HepG2 (cell line): ENCODE data around the gene SMIM24. TPM values are rescaled to one million over a fixed set of nuclear protein-coding genes. Genes with fewer than 3 reads are reported as not detected.
"Not testable (repeated sequence)": the region's sequence is repeated elsewhere in the genome, so short reads cannot be mapped to it uniquely, and the experiment has no call there.

ENCODE experiments used
- ATAC-seq: fragments of 200-7000 bp; cut with Tn5 transposase; 3 replicates; pipeline ENCODE4 v1.9.1; 2020; ENCODE audit warnings: mild to moderate bottlenecking, moderate library complexity
- BruUV-seq: library from RNA; stranded (reverse); fragments of 400-500 nt; replicated peaks from 2 replicates; lab custom pipeline; 2021; lab: Mats Ljungman, UMichigan
- CTCF ChIA-PET: fragments of 300-600 bp; formaldehyde crosslinking; extraction: SDS; loops from one replicate; lab custom pipeline; 2021; ENCODE audit warnings: low total read pairs, inconsistent platforms, low intra/inter-chr PET ratio; lab: Yijun Ruan, JAX
- POLR2A ChIA-PET: fragments of 350-600 bp; sonication (Branson Sonifier 250); formaldehyde crosslinking; loops from one replicate; lab custom pipeline; 2020; ENCODE audit warnings: antibody characterized with exemption, inconsistent platforms; lab: Yijun Ruan, JAX
- DNase-seq: peaks from one replicate; pipeline ENCODE4 v3.0.0-alpha.2; 2015; ENCODE audit warnings: low spot score
- FAIRE-seq: peaks from 3 replicates; lab custom pipeline; 2011; peaks lifted over from hg19 to GRCh38; lab: Jason Lieb, UNC
- H2AFZ ChIP-seq: one replicate; pipeline ENCODE4 v1.6.1; 2011; ENCODE audit warnings: low read length, inconsistent platforms
- H3K27ac ChIP-seq: fragments of 300-600 bp; 3 replicates; pipeline ENCODE4 v1.8.0; 2011; ENCODE audit warnings: mixed run types, mild to moderate bottlenecking, mixed read lengths, low read length, inconsistent platforms; ENCODE audit not compliant: insufficient read depth; ENCODE audit errors: extremely low read length
- H3K27me3 ChIP-seq, 2 experiments: fragments of 200-600 bp in 1 of 2; 2 replicates in 1 of 2; 3 replicates in 1 of 2; pipeline versions ENCODE4 v1.6.0 to v1.8.0; 2011; ENCODE audit warnings: low read length in 2 of 2, mild to moderate bottlenecking in 2 of 2, moderate library complexity in 2 of 2, inconsistent platforms in 1 of 2; ENCODE audit not compliant: insufficient read depth in 2 of 2, control insufficient read depth in 1 of 2
- H3K36me3 ChIP-seq, 2 experiments: fragments of 200-600 bp in 1 of 2; replicated peaks in 1 of 2; 2 replicates in 1 of 2; 3 replicates in 1 of 2; pipeline versions ENCODE4 v1.5.1 to v1.8.0; 2011; ENCODE audit warnings: low read length in 2 of 2, inconsistent platforms in 1 of 2; ENCODE audit not compliant: insufficient read depth in 2 of 2, control insufficient read depth in 1 of 2
- H3K4me1 ChIP-seq: 2 replicates; pipeline ENCODE4 v1.5.1; 2012; ENCODE audit warnings: low read length, inconsistent platforms; ENCODE audit not compliant: insufficient read depth
- H3K4me2 ChIP-seq: 2 replicates; pipeline ENCODE4 v1.6.0; 2011; ENCODE audit warnings: low read depth, low read length, inconsistent platforms
- H3K4me3 ChIP-seq, 3 experiments: fragments of 200-600 bp in 1 of 3; sonication (generic), shearing (Covaris generic) in 1 of 3; replicated peaks in 1 of 3; 2 replicates each; pipeline ENCODE4 v1.5.1; 2011 to 2016; ENCODE audit warnings: low read length in 3 of 3, inconsistent platforms in 2 of 3, low read depth in 2 of 3, mild to moderate bottlenecking in 2 of 3, control low read depth in 1 of 3, mixed read lengths in 1 of 3; ENCODE audit not compliant: insufficient read depth in 1 of 3
- H3K79me2 ChIP-seq: one replicate; pipeline ENCODE4 v1.6.1; 2011; ENCODE audit warnings: low read length, inconsistent platforms; ENCODE audit not compliant: insufficient read depth
- H3K9ac ChIP-seq: 2 replicates; pipeline ENCODE4 v1.6.0; 2011; ENCODE audit warnings: mild to moderate bottlenecking, low read depth, low read length, inconsistent platforms; ENCODE audit not compliant: insufficient read depth
- H3K9me3 ChIP-seq: 2 replicates; pipeline ENCODE4 v1.5.1; 2012; ENCODE audit warnings: mild to moderate bottlenecking, low read length
- H4K20me1 ChIP-seq: 2 replicates; pipeline ENCODE4 v1.6.0; 2011; ENCODE audit warnings: inconsistent platforms, mild to moderate bottlenecking, low read length, moderate library complexity; ENCODE audit not compliant: insufficient read depth
- BCL3 ChIP-seq: sonication (generic); formaldehyde crosslinking; IDR thresholded peaks from 2 replicates; pipeline ENCODE4 v1.5.1; 2020; ENCODE audit warnings: mild to moderate bottlenecking, missing genetic modification reagents, moderate library complexity
- DNMT3B ChIP-seq: conservative IDR thresholded peaks from 2 replicates; pipeline ENCODE4 v1.6.1; 2016; ENCODE audit warnings: missing biosample characterization, control low read depth
- SNAI1 ChIP-seq: sonication (generic); formaldehyde crosslinking; IDR thresholded peaks from 2 replicates; pipeline ENCODE4 v1.5.0; 2020; ENCODE audit warnings: mild to moderate bottlenecking, missing genetic modification reagents, borderline replicate concordance
- ZNF256 ChIP-seq: sonication (generic); formaldehyde crosslinking; conservative IDR thresholded peaks from 2 replicates; pipeline ENCODE4 v1.4.0; 2020; ENCODE audit warnings: missing genetic modification reagents
- ZNF292 ChIP-seq: sonication (generic); formaldehyde crosslinking; IDR thresholded peaks from 2 replicates; pipeline ENCODE4 v1.8.1; 2022; ENCODE audit warnings: mild to moderate bottlenecking, low read depth, missing genetic modification reagents, borderline replicate concordance
- ZNF513 ChIP-seq: sonication (generic); formaldehyde crosslinking; conservative IDR thresholded peaks from 2 replicates; pipeline ENCODE4 v1.5.0; 2020; ENCODE audit warnings: missing genetic modification reagents
- WGBS: methylation state at CpG from one replicate; pipeline ENCODE4 v1.1.6; 2017; ENCODE audit warnings: low lambda C conversion rate; 5-methylcytosine and 5-hydroxymethylcytosine counted together
- in situ Hi-C: cut with HindIII; loops from 2 replicates; pipeline ENCODE4 v1.10.0; 2017; ENCODE audit warnings: low pct_unique_long_range_greater_than_20kb; ENCODE audit not compliant: extremely low pct_ligation_motif_present
- intact Hi-C: fragments of 100-400 bp; cut with micrococcal nuclease; formaldehyde crosslinking; loops from one replicate; pipeline ENCODE4 v1.10.0; 2022; ENCODE audit not compliant: unreplicated experiment
- polyA plus RNA-seq, 8 experiments: library from polyadenylated mRNA; depleted of rRNA in 3 of 8; stranded (reverse) in 7 of 8; unstranded in 1 of 8; fragments of >200 nt; fragmentation: Illumina TruSeq in 4 of 8; extraction: Trizol in 4 of 8; gene quantifications; 2 replicates each; pipeline versions ENCODE4 v1.2.1 to v1.2.3, GENCODE V29; 2011 to 2016; ENCODE audit warnings: low read depth in 4 of 8, missing spikeins in 1 of 8, mixed read lengths in 1 of 8; ENCODE audit not compliant: insufficient read depth in 1 of 8
- total RNA-seq, 5 experiments: library from RNA; depleted of rRNA; stranded (reverse); fragments of >200 nt; fragmentation: Illumina TruSeq; extraction: Trizol; gene quantifications; 2 replicates each; pipeline ENCODE4 v1.2.3, GENCODE V29; 2016; ENCODE audit warnings: low read depth in 1 of 5

Gene SMIM24
- total and polyA plus RNA-seq, 2 of the 13 experiments (the other 11 are each of a cell fraction or from before 2014, with no cell fraction given) = 11.2 to 70.6 TPM

- TF ChIP-seq ZNF513 (CRISPR knock-in tag) (no peak), BCL3 (CRISPR knock-in tag) (no peak), DNMT3B (CRISPR knock-in tag) (no peak), SNAI1 (no peak), ZNF256 (no peak), ZNF292 (CRISPR knock-in tag) (no peak)
These were observed 48.4 kb downstream of the SMIM24 start (continued) for GRCh38 chr19:3431760-3432397.

GRCh38 chr19:3430366-3430680, 50.0 kb downstream of the SMIM24 start:
- ChIA-PET CTCF (interaction anchor here (0.9 to 2.5 kb wide), 3 partner anchors 86 to 104 kb away, joined by 4 to 42 read pairs (median 4); no protein-coding TSS in a partner anchor), POLR2A (interaction anchor here (1.3 kb wide), 1 partner anchor 103 kb away, joined by 4 read pairs; no protein-coding TSS in a partner anchor)
- peaks cover 1 to 22% of the 10 kb centered on the region in 2 experiments; a peak in 1 of 5 replicates for H3K36me3 ChIP-seq

More at GRCh38 chr19:3430366-3430680, 50.0 kb downstream of the SMIM24 start:
- H2AFZ ChIP-seq, BruUV-seq, H4K20me1 ChIP-seq, FAIRE-seq, H3K27ac ChIP-seq, ATAC-seq, H3K9me3 ChIP-seq, H3K4me2 ChIP-seq, H3K4me3 ChIP-seq, intact Hi-C loops, H3K79me2 ChIP-seq, H3K9ac ChIP-seq, H3K27me3 ChIP-seq, DNase-seq: not testable (repeated sequence)
- WGBS = 97% methylated on average over 5 of the region's 5 CpGs
- peaks cover 15% of the 10 kb centered on the region for H3K4me1 ChIP-seq
- in situ Hi-C loops = loop anchor here (5.0 kb wide), 1 partner anchor 93 kb away; no protein-coding TSS in a partner anchor
